HepG2 (cell line): ENCODE measurements around the gene HBA2. TPM values are rescaled to one million over a fixed set of nuclear protein-coding genes. Genes with fewer than 3 reads are reported as not detected.

Experiments
- ATF2 ChIP-seq: sonication (generic); formaldehyde crosslinking; IDR thresholded peaks from 2 replicates; pipeline ENCODE4 v1.4.0; 2020; ENCODE audit warnings: missing genetic modification reagents
- BCL3 ChIP-seq: sonication (generic); formaldehyde crosslinking; IDR thresholded peaks from 2 replicates; pipeline ENCODE4 v1.5.1; 2020; ENCODE audit warnings: mild to moderate bottlenecking, missing genetic modification reagents, moderate library complexity
- CAMTA2 ChIP-seq: sonication (generic); formaldehyde crosslinking; IDR thresholded peaks from 2 replicates; pipeline ENCODE4 v1.4.0; 2020; ENCODE audit warnings: mild to moderate bottlenecking, missing genetic modification reagents, borderline replicate concordance
- CEBPG ChIP-seq: IDR thresholded peaks from 2 replicates; pipeline ENCODE4 v1.6.1; 2016
- DPF2 ChIP-seq: sonication (generic); formaldehyde crosslinking; IDR thresholded peaks from 2 replicates; pipeline ENCODE4 v1.4.0; 2020; ENCODE audit warnings: mild to moderate bottlenecking, low read depth, missing genetic modification reagents, borderline replicate concordance
- FOXP1 ChIP-seq, 2 experiments: fragments of 450-650 bp in 1 of 2; IDR thresholded peaks; 2 replicates each; pipeline ENCODE4 v1.6.1; 2017 to 2018; ENCODE audit warnings: antibody characterized with exemption in 1 of 2
- FOXP4 ChIP-seq: sonication (generic); formaldehyde crosslinking; IDR thresholded peaks from 2 replicates; pipeline ENCODE4 v1.4.0; 2020; ENCODE audit warnings: missing genetic modification reagents
- GZF1 ChIP-seq: sonication (generic); formaldehyde crosslinking; IDR thresholded peaks from 2 replicates; pipeline ENCODE4 v1.5.1; 2020; ENCODE audit warnings: mild to moderate bottlenecking, missing genetic modification reagents
- KLF15 ChIP-seq: sonication (generic); formaldehyde crosslinking; IDR thresholded peaks from 2 replicates; pipeline ENCODE4 v1.8.1; 2023; ENCODE audit warnings: borderline replicate concordance, mild to moderate bottlenecking, inconsistent platforms, missing genetic modification reagents, mixed read lengths
- MTA3 ChIP-seq: sonication (generic); formaldehyde crosslinking; IDR thresholded peaks from 2 replicates; pipeline ENCODE4 v1.4.0; 2020; ENCODE audit warnings: missing genetic modification reagents
- NFKB2 ChIP-seq: sonication (generic); formaldehyde crosslinking; IDR thresholded peaks from 2 replicates; pipeline ENCODE4 v1.4.0; 2020; ENCODE audit warnings: missing genetic modification reagents, borderline replicate concordance
- NR2F6 ChIP-seq, 2 experiments: IDR thresholded peaks; 2 replicates each; pipeline ENCODE4 v1.6.1; 2016; ENCODE audit warnings: antibody characterized with exemption in 1 of 2, mild to moderate bottlenecking in 1 of 2
- RNF2 ChIP-seq: fragments of 450-650 bp; conservative IDR thresholded peaks from 2 replicates; pipeline ENCODE4 v1.6.1; 2016; ENCODE audit warnings: low read depth
- SP5 ChIP-seq: IDR thresholded peaks from 2 replicates; pipeline ENCODE4 v1.6.1; 2016; ENCODE audit warnings: low read depth, borderline replicate concordance
- SRSF4 ChIP-seq: fragments of 200-400 bp; formaldehyde crosslinking; IDR thresholded peaks from one replicate; pipeline ENCODE4 v1.6.1; 2018; ENCODE audit warnings: mild to moderate bottlenecking, low read depth, low read length, moderate library complexity; ENCODE audit not compliant: poor library complexity, severe bottlenecking
- U2AF1 ChIP-seq: fragments of 200-400 bp; formaldehyde crosslinking; optimal IDR thresholded peaks from 2 replicates; pipeline ENCODE3; 2017; ENCODE audit warnings: mild to moderate bottlenecking, low read depth, low read length
- YEATS2 ChIP-seq: sonication (generic); formaldehyde crosslinking; IDR thresholded peaks from 2 replicates; pipeline ENCODE4 v1.4.0; 2020; ENCODE audit warnings: missing genetic modification reagents, borderline replicate concordance
- ZC3H13 ChIP-seq: sonication (generic); formaldehyde crosslinking; IDR thresholded peaks from 2 replicates; pipeline ENCODE4 v1.8.1; 2023; ENCODE audit warnings: mild to moderate bottlenecking, missing genetic modification reagents, moderate library complexity
- ZIK1 ChIP-seq: sonication (generic); formaldehyde crosslinking; IDR thresholded peaks from 2 replicates; pipeline ENCODE4 v1.5.0; 2020; ENCODE audit warnings: mild to moderate bottlenecking, low read depth, missing genetic modification reagents, borderline replicate concordance
- ZNF329 ChIP-seq: sonication (generic); formaldehyde crosslinking; IDR thresholded peaks from 2 replicates; pipeline ENCODE4 v1.9.0; 2021; ENCODE audit warnings: low read depth, mild to moderate bottlenecking, missing genetic modification reagents
- ZNF335 ChIP-seq: sonication (generic); formaldehyde crosslinking; IDR thresholded peaks from 2 replicates; pipeline ENCODE4 v1.4.0; 2020; ENCODE audit warnings: missing genetic modification reagents
- ZNF660 ChIP-seq: sonication (generic); formaldehyde crosslinking; IDR thresholded peaks from 2 replicates; pipeline ENCODE4 v1.5.1; 2020; ENCODE audit warnings: mild to moderate bottlenecking, low read depth, missing genetic modification reagents, borderline replicate concordance
- ZNF740 ChIP-seq: sonication (generic); formaldehyde crosslinking; IDR thresholded peaks from 2 replicates; pipeline ENCODE4 v1.4.0; 2020; ENCODE audit warnings: missing genetic modification reagents
- ZNF777 ChIP-seq: sonication (generic); formaldehyde crosslinking; IDR thresholded peaks from 2 replicates; pipeline ENCODE4 v1.4.0; 2020; ENCODE audit warnings: missing genetic modification reagents
- ZZZ3 ChIP-seq: sonication (generic); formaldehyde crosslinking; IDR thresholded peaks from 2 replicates; pipeline ENCODE4 v1.4.0; 2020; ENCODE audit warnings: missing genetic modification reagents, mild to moderate bottlenecking, borderline replicate concordance
- polyA plus RNA-seq, 8 experiments: library from polyadenylated mRNA; depleted of rRNA in 3 of 8; stranded (reverse) in 7 of 8; unstranded in 1 of 8; fragments of >200 nt; fragmentation: Illumina TruSeq in 4 of 8; extraction: Trizol in 4 of 8; gene quantifications; 2 replicates each; pipeline versions ENCODE4 v1.2.1 to v1.2.3, GENCODE V29; 2011 to 2016; ENCODE audit warnings: low read depth in 4 of 8, missing spikeins in 1 of 8, mixed read lengths in 1 of 8; ENCODE audit not compliant: insufficient read depth in 1 of 8
- total RNA-seq, 5 experiments: library from RNA; depleted of rRNA; stranded (reverse); fragments of >200 nt; fragmentation: Illumina TruSeq; extraction: Trizol; gene quantifications; 2 replicates each; pipeline ENCODE4 v1.2.3, GENCODE V29; 2016; ENCODE audit warnings: low read depth in 1 of 5

HBA2 gene
- total and polyA plus RNA-seq, 2 of the 13 experiments (the other 11 are each of a cell fraction or from before 2014, with no cell fraction given): not detected

- TF ChIP-seq FOXP4: peak; percentile 59; the same call in 1 of the 2 replicates
- TF ChIP-seq U2AF1: no peak
- peak; percentile 99 for TF ChIP-seq RNF2
- no peak for TF ChIP-seq SRSF4
- no peak for TF ChIP-seq FOXP1 (IDR thresholded peaks at IDR 0.05)
- TF ChIP-seq FOXP1 (CRISPR knock-in tag; IDR thresholded peaks at IDR 0.05): no peak
- TF ChIP-seq ZNF329 (CRISPR knock-in tag): peak; percentile 94
- no peak for TF ChIP-seq DPF2 (CRISPR knock-in tag)
- TF ChIP-seq ZNF335: peak; percentile 82; the same call in 1 of the 2 replicates
- TF ChIP-seq ZZZ3 (CRISPR knock-in tag): peak; percentile 74; the same call in 1 of the 2 replicates
- TF ChIP-seq ZNF660 (CRISPR knock-in tag): peak; percentile 86; the same call in 1 of the 2 replicates
- peak; percentile 97; the same call in 1 of the 2 replicates for TF ChIP-seq CAMTA2
- TF ChIP-seq ZNF777 (CRISPR knock-in tag): peak; percentile 86; the same call in 1 of the 2 replicates
- peak; percentile 99 for TF ChIP-seq BCL3 (CRISPR knock-in tag)
- TF ChIP-seq CEBPG: no peak
- TF ChIP-seq MTA3 (CRISPR knock-in tag): no peak
- TF ChIP-seq KLF15: peak; percentile 96; the same call in 1 of the 2 replicates
- TF ChIP-seq ZC3H13 (CRISPR knock-in tag): peak; percentile 98
- TF ChIP-seq SP5 (CRISPR knock-in tag): no peak; the same call in 1 of the 2 replicates
- peak; percentile 86 for TF ChIP-seq ATF2 (CRISPR knock-in tag)
- TF ChIP-seq ZNF740: peak; percentile 93
- peak; percentile 83; the same call in 1 of the 2 replicates for TF ChIP-seq YEATS2 (CRISPR knock-in tag)
- peak; percentile 100 for TF ChIP-seq NFKB2
- TF ChIP-seq NR2F6 (IDR thresholded peaks at IDR 0.05): no peak
- peak; percentile 51; the same call in 1 of the 2 replicates for TF ChIP-seq NR2F6 (CRISPR knock-in tag; IDR thresholded peaks at IDR 0.05)
- peak; percentile 99 for TF ChIP-seq ZIK1
- TF ChIP-seq GZF1 (CRISPR knock-in tag): peak; percentile 85; the same call in 1 of the 2 replicates
These were observed 8.2 kb downstream of the HBA2 start (continued) for GRCh38 chr16:180681-181564.
